HG03039 (cell line): ENCODE data around the gene KRT31.
"Not testable (repeated sequence)": the region's sequence is repeated elsewhere in the genome, so short reads cannot be mapped to it uniquely, and the experiment has no call there.

ENCODE experiments used
- ATAC-seq: cut with Tn5 transposase; IDR thresholded peaks from one replicate; pipeline ENCODE4 v1.9.1; 2021; ENCODE audit warnings: mild to moderate bottlenecking, moderate library complexity; ENCODE audit not compliant: unreplicated experiment

The KRT31 gene

DNA sequence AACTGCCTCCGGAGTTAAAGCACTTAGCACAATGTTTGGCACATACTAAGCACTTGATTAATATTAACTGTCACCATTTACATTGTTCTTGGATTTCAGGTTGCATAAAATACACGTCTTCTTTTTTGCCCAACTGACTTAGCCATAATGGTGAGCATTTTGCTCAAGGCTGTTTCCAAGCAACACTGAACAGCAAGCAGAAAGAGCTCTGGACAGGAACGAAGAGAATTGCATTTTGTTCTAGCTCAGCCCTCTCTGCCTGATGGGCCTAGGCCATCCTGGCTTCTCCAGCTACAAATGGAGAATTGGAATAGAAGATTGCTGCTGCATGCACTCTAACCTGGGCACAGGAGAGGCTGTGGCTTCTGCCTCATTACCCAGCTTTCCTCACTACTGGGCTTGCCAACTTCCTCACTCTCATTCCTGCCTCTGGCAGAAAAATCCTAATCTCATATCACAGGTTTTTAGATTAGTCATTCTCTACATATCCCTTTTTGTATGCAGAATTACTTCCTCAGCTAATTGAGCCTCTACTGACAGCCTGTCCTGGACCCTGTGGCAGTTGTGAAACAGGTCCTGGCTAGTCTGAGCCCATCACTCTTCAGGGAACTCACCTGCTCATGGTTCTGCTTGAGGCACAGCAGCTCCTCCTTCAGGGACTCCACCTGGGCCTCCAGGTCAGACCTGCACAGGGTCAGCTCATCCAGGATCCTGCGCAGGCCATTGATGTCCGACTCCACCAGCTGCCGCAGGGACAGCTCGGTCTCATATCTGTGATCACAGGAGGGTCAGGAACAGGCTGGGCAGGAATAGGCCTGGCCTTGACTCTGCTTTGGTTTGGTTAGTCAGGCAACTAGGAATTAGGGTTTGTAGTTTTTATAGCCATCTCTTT lies 49.3 kb downstream of the KRT31 start:
- ATAC-seq: no peak

DNA sequence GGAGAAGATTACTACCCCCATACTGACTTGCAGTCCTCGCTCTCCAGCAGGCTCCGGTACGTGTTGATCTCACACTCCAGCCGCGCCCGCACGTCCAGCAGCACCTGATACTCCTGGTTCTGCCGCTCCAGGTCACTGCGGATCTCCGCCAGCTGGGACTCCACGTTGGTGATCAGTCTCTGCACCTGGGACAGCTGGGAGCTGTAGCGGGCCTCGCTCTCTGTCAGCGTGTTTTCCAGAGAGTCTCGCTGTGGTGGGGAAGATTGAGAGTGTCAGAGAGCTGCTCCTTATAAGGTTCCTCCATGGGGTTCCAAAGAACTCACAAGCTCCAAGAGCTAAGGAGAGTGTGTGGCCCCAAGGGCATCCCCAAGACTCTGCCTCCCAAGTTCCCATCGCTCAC lies 51.0 kb downstream of the KRT31 start:
- ATAC-seq: not testable (repeated sequence)

DNA sequence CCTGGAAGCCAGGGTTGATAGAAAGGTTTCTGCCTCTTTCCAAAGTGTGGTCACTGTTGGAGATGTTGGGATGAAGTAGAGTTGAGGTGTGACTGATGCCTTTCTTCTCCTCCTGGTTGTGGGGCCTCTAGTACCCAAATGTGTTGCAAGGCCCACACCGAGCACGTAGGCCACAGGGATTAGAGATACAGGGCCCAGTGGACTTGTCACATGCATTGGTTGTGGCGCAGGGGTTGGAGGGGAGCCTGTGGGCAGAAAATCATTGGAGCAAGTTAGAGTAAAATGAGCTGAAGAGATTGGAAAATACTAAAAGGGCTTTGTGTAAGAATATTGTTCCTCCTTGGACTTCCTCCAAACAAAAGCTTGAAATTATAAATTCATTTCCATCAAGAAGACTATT lies 51.4 kb downstream of the KRT31 start:
- ATAC-seq: no peak
